ENCODE measurements around the gene DGKH. TPM values are rescaled to one million over a fixed set of nuclear protein-coding genes. Genes with fewer than 3 reads are reported as not detected.
A peak's percentile ranks its signal among the peaks of the same experiment; 100 is the strongest.

Gene DGKH
- total RNA-seq, 3 donors from 2014 or later: 11.5 to 19.0 (median 19.0) TPM

- Histone ChIP-seq H3K27me3 (no peaks in the 10 kb centered on the region), H3K36me3 (no peaks in the 10 kb centered on the region), H3K4me3 (no peak overlapping the region), H3K4me1 (no peaks in the 10 kb centered on the region), H3K27ac (no peak overlapping the region), H3K9me3 (no peaks in the 10 kb centered on the region)
- intact Hi-C loops (cut with DNase I; ENCODE audit: low total_unique reads): loop anchor here (10.0 kb wide), 1 partner anchor 332 kb away; no protein-coding TSS in a partner anchor
- TF ChIP-seq POLR2AphosphoS5 (IDR thresholded peaks at IDR 0.05) (no peak), POLR2A (IDR thresholded peaks at IDR 0.05) (no peak)
- TF ChIP-seq, protein P1, sequence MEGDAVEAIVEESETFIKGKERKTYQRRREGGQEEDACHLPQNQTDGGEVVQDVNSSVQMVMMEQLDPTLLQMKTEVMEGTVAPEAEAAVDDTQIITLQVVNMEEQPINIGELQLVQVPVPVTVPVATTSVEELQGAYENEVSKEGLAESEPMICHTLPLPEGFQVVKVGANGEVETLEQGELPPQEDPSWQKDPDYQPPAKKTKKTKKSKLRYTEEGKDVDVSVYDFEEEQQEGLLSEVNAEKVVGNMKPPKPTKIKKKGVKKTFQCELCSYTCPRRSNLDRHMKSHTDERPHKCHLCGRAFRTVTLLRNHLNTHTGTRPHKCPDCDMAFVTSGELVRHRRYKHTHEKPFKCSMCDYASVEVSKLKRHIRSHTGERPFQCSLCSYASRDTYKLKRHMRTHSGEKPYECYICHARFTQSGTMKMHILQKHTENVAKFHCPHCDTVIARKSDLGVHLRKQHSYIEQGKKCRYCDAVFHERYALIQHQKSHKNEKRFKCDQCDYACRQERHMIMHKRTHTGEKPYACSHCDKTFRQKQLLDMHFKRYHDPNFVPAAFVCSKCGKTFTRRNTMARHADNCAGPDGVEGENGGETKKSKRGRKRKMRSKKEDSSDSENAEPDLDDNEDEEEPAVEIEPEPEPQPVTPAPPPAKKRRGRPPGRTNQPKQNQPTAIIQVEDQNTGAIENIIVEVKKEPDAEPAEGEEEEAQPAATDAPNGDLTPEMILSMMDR (IDR thresholded peaks at IDR 0.05): no peak
- DNase-seq (ENCODE audit: low spot score in 2 of 2): no peak
Observed at GRCh38 chr13:42036711-42037110, 11.7 kb upstream of the DGKH start.

- peak overlapping the region in 2 of 3 donors; percentile 81 to 92 for H3K4me3 ChIP-seq
- H3K9me3 ChIP-seq: no peaks in the 10 kb centered on the region
- H3K27me3 ChIP-seq: no peaks in the 10 kb centered on the region
- DNase-seq (ENCODE audit: low spot score in 2 of 2): no peak
- H3K36me3 ChIP-seq: no peaks in the 10 kb centered on the region
- intact Hi-C loops (cut with DNase I; ENCODE audit: low total_unique reads): loop anchor here (10.0 kb wide), 1 partner anchor 334 kb away; no protein-coding TSS in a partner anchor
- no peak for TF ChIP-seq POLR2AphosphoS5 (IDR thresholded peaks at IDR 0.05)
- TF ChIP-seq, protein P1 (IDR thresholded peaks at IDR 0.05): no peak
- TF ChIP-seq POLR2A (IDR thresholded peaks at IDR 0.05): no peak
- peak overlapping the region; percentile 94 to 96 for H3K27ac ChIP-seq
- H3K4me1 ChIP-seq: no peaks in the 10 kb centered on the region
Observed at GRCh38 chr13:42038661-42039456, 9.6 kb upstream of the DGKH start.

DNA sequence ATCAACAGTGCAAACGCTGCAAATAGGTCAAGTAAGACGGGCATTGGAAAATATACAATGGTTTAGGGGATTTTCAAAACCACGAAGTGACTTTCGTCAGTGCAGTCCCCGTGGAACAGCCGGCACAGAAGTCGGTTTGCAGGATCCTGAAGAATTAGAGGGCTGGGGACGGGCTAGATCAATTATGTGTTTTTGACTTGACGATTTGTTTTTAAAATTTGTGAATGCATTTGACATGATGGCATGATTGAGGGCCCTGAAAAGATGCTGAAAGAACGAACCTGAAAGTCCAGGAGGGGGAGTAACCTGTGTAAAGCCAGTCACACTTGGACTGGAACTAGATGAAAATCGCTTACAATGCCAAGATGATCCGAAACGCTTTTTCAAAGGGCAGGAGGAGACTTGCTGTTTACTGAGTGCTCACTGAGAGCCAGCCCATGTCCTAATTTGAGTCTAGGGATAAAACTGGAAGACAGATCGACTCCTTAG lies 8.9 kb upstream of the DGKH start:
- Histone ChIP-seq H3K27me3 (no peaks in the 10 kb centered on the region), H3K4me1 (no peaks in the 10 kb centered on the region), H3K36me3 (no peaks in the 10 kb centered on the region), H3K9me3 (no peaks in the 10 kb centered on the region), H3K4me3 (peak overlapping the region; percentile 81 to 92 (median 85)), H3K27ac (peak overlapping the region; percentile 94 to 96)
- TF ChIP-seq POLR2AphosphoS5 (IDR thresholded peaks at IDR 0.05): no peak
- TF ChIP-seq POLR2A (IDR thresholded peaks at IDR 0.05): no peak
- TF ChIP-seq, protein P1 (IDR thresholded peaks at IDR 0.05): no peak
- intact Hi-C loops (cut with DNase I; ENCODE audit: low total_unique reads): loop anchor here (10.0 kb wide), 1 partner anchor 335 kb away; no protein-coding TSS in a partner anchor
- DNase-seq (ENCODE audit: low spot score in 2 of 2): peak in 1 of 2 donors; percentile 22

DNA sequence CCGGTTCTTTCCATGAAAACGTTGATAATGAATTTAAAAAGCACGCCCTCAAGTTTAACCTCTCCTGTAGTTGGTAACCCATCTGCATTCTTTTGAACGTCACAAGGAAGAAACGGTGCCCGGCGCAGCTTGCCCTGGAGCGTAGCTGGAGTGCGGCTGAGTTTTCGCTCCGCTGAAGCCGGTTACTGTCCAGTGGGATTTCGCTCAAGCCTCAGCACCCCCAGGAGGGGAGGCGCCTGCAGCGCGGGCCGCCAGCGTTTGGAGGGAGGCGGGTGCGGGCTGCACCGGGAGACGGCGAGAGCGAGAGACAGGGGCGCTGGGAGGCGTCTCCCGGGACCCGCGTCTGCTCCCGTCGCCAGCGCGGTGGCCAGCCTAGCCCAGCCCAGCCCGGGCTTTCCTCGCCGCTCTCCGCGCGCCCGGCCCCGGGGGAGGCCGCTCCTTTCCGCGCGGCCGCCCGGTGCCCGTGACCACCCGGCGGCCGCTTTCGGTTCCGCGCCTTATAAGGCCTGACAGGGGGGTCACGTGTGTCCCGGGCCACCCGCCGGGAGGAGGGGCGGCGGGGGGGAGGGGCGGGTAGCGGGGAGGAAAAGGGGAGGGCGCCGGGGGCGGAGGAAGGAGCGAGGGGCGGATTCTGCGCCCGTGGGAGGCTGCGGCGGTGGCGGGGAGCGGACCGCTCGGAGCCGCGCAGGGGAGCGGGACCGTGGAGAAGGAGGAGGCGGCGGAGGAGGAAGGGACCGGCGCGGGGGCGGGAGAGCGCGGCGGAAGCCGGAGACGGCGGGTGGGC lies 8.3 kb upstream of the DGKH start:
- H3K4me3 ChIP-seq: peak overlapping the region; percentile 81 to 92 (median 85)
- DNase-seq (ENCODE audit: low spot score in 2 of 2): peak; percentile 84 to 91
- H3K9me3 ChIP-seq: no peaks in the 10 kb centered on the region
- peak; percentile 50 to 61 (median 59) for TF ChIP-seq POLR2AphosphoS5 (IDR thresholded peaks at IDR 0.05)
- TF ChIP-seq, protein P1 (IDR thresholded peaks at IDR 0.05): peak in 1 of 3 donors; percentile 33
- TF ChIP-seq POLR2A (IDR thresholded peaks at IDR 0.05): no peak
- H3K27ac ChIP-seq: peak overlapping the region; percentile 94 to 96
- intact Hi-C loops (cut with DNase I; ENCODE audit: low total_unique reads): loop anchor here (5.0 to 10.0 kb wide), 2 partner anchors 335 to 978 kb away; partner anchors contain the start of gene WBP4
- no peaks in the 10 kb centered on the region for H3K36me3 ChIP-seq
- no peaks in the 10 kb centered on the region for H3K27me3 ChIP-seq
- H3K4me1 ChIP-seq: no peaks in the 10 kb centered on the region

Measured in breast epithelium (tissue), 4 donors.